ENCODE measurements around the gene ISYNA1.

- no peak for TF ChIP-seq CTCF (conservative IDR thresholded peaks at IDR 0.05; ENCODE audit: low read depth, low read length)
- TF ChIP-seq ELK1 (IDR thresholded peaks at IDR 0.05; ENCODE audit: borderline replicate concordance, low read depth, low read length), result no peak
- TF ChIP-seq RAD21 (IDR thresholded peaks at IDR 0.05; ENCODE audit: low read length), result no peak
- TF ChIP-seq CHD1 (IDR thresholded peaks at IDR 0.05; ENCODE audit: low read depth, low read length), result no peak
- TF ChIP-seq USF2 (IDR thresholded peaks at IDR 0.05; ENCODE audit: low read depth, low read length), result no peak
- no peak for TF ChIP-seq POLR2A (IDR thresholded peaks at IDR 0.05; ENCODE audit: low read depth, low read length)
- TF ChIP-seq MAZ (IDR thresholded peaks at IDR 0.05; ENCODE audit: borderline replicate concordance, low read depth, low read length), result no peak
- no peak for TF ChIP-seq SMC3 (IDR thresholded peaks at IDR 0.05; ENCODE audit: low read depth, low read length)
Measured at GRCh38 chr19:18486746-18487145, 48.8 kb upstream of the ISYNA1 start.
